Measurements from ENCODE around the gene LBR. TPM values are rescaled to one million over a fixed set of nuclear protein-coding genes. Genes with fewer than 3 reads are reported as not detected.
"Not testable (repeated sequence)": the region's sequence is repeated elsewhere in the genome, so short reads cannot be mapped to it uniquely, and the experiment has no call there.

LBR gene
- total RNA-seq, 4 donors from 2014 or later: 18.5 to 57.2 (median 29.8) TPM

GRCh38 chr1:225400968-225401367 is 26.9 kb downstream of the LBR start:
- no peaks in the 10 kb centered on the region for H3K27me3 ChIP-seq
- TF ChIP-seq POLR2AphosphoS5 (IDR thresholded peaks at IDR 0.05) (no peak), POLR2A (IDR thresholded peaks at IDR 0.05) (no peak), EP300 (IDR thresholded peaks at IDR 0.05) (no peak)
- TF ChIP-seq, protein P1, sequence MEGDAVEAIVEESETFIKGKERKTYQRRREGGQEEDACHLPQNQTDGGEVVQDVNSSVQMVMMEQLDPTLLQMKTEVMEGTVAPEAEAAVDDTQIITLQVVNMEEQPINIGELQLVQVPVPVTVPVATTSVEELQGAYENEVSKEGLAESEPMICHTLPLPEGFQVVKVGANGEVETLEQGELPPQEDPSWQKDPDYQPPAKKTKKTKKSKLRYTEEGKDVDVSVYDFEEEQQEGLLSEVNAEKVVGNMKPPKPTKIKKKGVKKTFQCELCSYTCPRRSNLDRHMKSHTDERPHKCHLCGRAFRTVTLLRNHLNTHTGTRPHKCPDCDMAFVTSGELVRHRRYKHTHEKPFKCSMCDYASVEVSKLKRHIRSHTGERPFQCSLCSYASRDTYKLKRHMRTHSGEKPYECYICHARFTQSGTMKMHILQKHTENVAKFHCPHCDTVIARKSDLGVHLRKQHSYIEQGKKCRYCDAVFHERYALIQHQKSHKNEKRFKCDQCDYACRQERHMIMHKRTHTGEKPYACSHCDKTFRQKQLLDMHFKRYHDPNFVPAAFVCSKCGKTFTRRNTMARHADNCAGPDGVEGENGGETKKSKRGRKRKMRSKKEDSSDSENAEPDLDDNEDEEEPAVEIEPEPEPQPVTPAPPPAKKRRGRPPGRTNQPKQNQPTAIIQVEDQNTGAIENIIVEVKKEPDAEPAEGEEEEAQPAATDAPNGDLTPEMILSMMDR (IDR thresholded peaks at IDR 0.05): no peak
- no peak overlapping the region for H3K27ac ChIP-seq
- H3K4me1 ChIP-seq: no peaks in the 10 kb centered on the region
- H3K4me3 ChIP-seq: no peak overlapping the region
- WGBS: 86% methylated on average over 5 of the region's 5 CpGs
- H3K9me3 ChIP-seq: no peaks in the 10 kb centered on the region
- H3K36me3 ChIP-seq: peaks cover 52% of the 10 kb centered on the region
- no peak for DNase-seq (ENCODE audit: low spot score in 2 of 2)

DNA sequence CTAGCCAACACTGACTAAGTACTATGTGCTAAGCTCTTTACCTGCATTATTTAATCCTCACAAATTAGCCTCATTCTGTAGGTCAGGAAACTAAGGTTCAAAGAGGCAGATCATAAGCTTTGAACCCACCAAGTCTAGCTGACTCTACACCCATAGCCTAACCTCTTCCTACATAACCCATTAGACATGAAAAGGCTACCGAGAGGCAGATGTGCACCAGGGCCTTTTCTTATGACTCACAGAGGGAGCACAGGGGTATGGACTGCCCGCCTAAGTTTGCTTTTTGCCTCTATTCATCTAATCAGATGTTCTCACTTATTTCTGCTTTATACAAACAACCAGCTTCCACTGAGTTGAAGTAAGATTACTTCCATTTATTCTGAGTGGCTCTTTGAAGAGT is 31.5 kb downstream of the LBR start:
- no peaks in the 10 kb centered on the region for H3K4me1 ChIP-seq
- H3K27ac ChIP-seq: no peak overlapping the region
- no peaks in the 10 kb centered on the region for H3K9me3 ChIP-seq
- 92% methylated on average over 2 of the region's 2 CpGs for WGBS
- no peak overlapping the region for H3K4me3 ChIP-seq
- peaks cover 21% of the 10 kb centered on the region for H3K36me3 ChIP-seq
- TF ChIP-seq POLR2AphosphoS5 (IDR thresholded peaks at IDR 0.05): no peak
- TF ChIP-seq POLR2A (IDR thresholded peaks at IDR 0.05): no peak
- TF ChIP-seq, protein P1 (IDR thresholded peaks at IDR 0.05): no peak
- TF ChIP-seq EP300 (IDR thresholded peaks at IDR 0.05): no peak
- no peaks in the 10 kb centered on the region for H3K27me3 ChIP-seq
- no peak for DNase-seq (ENCODE audit: low spot score in 2 of 2)

- TF ChIP-seq, protein P1 (IDR thresholded peaks at IDR 0.05): no peak
- TF ChIP-seq POLR2A (IDR thresholded peaks at IDR 0.05) (no peak), EP300 (IDR thresholded peaks at IDR 0.05) (no peak), POLR2AphosphoS5 (IDR thresholded peaks at IDR 0.05) (no peak)
- no peaks in the 10 kb centered on the region for H3K36me3 ChIP-seq
- H3K4me1 ChIP-seq: no peaks in the 10 kb centered on the region
- H3K4me3 ChIP-seq: no peak overlapping the region
- H3K9me3 ChIP-seq: no peaks in the 10 kb centered on the region
- H3K27ac ChIP-seq: no peak overlapping the region
- DNase-seq (ENCODE audit: low spot score in 2 of 2): no peak
- WGBS: 96% methylated on average over 4 of the region's 4 CpGs
- no peaks in the 10 kb centered on the region for H3K27me3 ChIP-seq
These were observed 38.0 kb downstream of the LBR start for GRCh38 chr1:225389843-225390242.

DNA sequence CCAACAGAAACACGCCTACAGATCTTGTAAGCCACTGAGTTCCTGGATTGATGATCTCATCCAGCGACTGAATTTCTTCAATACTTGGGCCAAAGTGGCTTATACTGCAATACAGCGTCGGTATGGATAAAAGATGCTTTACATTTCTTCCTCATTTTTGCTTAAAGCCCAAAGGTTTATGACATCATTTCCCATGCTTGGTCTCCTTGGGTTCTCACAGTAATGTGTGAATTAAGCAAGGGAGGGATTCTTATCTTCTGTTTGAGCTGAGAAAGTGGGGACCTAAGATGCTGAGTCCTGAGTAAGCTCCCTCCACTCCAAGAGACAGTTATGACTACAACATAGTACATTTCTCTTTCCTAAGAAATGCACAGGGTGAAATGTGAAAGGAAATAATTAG is 39.5 kb downstream of the LBR start:
- no peaks in the 10 kb centered on the region for H3K9me3 ChIP-seq
- no peak overlapping the region for H3K4me3 ChIP-seq
- WGBS: 71% methylated on average over 4 of the region's 4 CpGs
- TF ChIP-seq POLR2A (IDR thresholded peaks at IDR 0.05): no peak
- TF ChIP-seq EP300 (IDR thresholded peaks at IDR 0.05): no peak
- TF ChIP-seq, protein P1 (IDR thresholded peaks at IDR 0.05): no peak
- no peak for TF ChIP-seq POLR2AphosphoS5 (IDR thresholded peaks at IDR 0.05)
- H3K36me3 ChIP-seq: no peaks in the 10 kb centered on the region
- no peak for DNase-seq (ENCODE audit: low spot score in 2 of 2)
- no peaks in the 10 kb centered on the region for H3K27me3 ChIP-seq
- no peaks in the 10 kb centered on the region for H3K4me1 ChIP-seq
- no peak overlapping the region for H3K27ac ChIP-seq

DNA sequence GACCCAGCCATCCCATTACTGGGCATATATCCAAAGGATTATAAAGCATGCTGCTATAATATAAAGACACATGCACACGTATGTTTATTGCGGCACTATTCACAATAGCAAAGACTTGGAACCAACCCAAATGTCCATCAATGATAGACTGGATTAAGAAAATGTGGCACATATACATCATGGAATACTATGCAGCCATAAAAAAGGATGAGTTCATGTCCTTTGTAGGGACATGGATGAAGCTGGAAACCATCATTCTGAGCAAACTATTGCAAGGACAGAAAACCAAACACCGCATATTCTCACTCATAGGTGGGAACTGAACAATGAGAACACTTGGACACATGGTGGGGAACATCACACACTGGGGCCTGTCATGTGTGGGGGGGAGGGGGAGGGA is 41.0 kb downstream of the LBR start:
- not testable (repeated sequence) for H3K4me1 ChIP-seq; H3K4me3 ChIP-seq; H3K9me3 ChIP-seq; H3K27me3 ChIP-seq; DNase-seq (ENCODE audit: low spot score in 2 of 2); H3K27ac ChIP-seq; H3K36me3 ChIP-seq
- WGBS: 100% methylated on average over 3 of the region's 3 CpGs

DNA sequence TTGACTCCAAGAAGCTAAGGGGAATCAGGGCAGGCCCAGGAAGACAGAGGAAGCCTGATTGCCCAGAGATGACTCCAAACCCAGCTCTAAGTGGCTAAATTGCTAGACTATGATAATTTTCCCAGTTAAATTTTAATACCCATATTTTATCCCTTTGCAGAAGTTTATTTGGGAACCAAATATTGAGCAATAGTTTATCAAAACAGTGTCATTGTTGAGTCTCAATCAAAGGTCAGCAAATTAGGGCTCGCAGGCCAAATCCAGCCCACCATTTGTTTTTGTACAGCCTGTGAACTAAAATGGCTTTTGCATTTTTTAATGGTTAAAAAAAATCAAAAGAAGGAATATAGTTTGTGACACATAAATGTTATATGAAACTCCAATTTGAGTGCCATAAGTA is 47.1 kb downstream of the LBR start:
- Histone ChIP-seq H3K4me1 (no peaks in the 10 kb centered on the region), H3K27ac (no peak overlapping the region), H3K27me3 (no peaks in the 10 kb centered on the region), H3K9me3 (no peaks in the 10 kb centered on the region), H3K4me3 (no peak overlapping the region), H3K36me3 (no peaks in the 10 kb centered on the region)
- no peak for TF ChIP-seq POLR2A (IDR thresholded peaks at IDR 0.05)
- TF ChIP-seq EP300 (IDR thresholded peaks at IDR 0.05): no peak
- TF ChIP-seq POLR2AphosphoS5 (IDR thresholded peaks at IDR 0.05): no peak
- TF ChIP-seq, protein P1 (IDR thresholded peaks at IDR 0.05): no peak
- WGBS: 98% methylated on average over 1 of the region's 1 CpG
- no peak for DNase-seq (ENCODE audit: low spot score in 2 of 2)

Measured in suprapubic skin (tissue), 4 donors.